ENCODE measurements around the gene KCNQ1. TPM values are rescaled to one million over a fixed set of nuclear protein-coding genes. Genes with fewer than 3 reads are reported as not detected.

Gene KCNQ1
- total RNA-seq (6.3 TPM), polyA plus RNA-seq (9.1 TPM)

DNA sequence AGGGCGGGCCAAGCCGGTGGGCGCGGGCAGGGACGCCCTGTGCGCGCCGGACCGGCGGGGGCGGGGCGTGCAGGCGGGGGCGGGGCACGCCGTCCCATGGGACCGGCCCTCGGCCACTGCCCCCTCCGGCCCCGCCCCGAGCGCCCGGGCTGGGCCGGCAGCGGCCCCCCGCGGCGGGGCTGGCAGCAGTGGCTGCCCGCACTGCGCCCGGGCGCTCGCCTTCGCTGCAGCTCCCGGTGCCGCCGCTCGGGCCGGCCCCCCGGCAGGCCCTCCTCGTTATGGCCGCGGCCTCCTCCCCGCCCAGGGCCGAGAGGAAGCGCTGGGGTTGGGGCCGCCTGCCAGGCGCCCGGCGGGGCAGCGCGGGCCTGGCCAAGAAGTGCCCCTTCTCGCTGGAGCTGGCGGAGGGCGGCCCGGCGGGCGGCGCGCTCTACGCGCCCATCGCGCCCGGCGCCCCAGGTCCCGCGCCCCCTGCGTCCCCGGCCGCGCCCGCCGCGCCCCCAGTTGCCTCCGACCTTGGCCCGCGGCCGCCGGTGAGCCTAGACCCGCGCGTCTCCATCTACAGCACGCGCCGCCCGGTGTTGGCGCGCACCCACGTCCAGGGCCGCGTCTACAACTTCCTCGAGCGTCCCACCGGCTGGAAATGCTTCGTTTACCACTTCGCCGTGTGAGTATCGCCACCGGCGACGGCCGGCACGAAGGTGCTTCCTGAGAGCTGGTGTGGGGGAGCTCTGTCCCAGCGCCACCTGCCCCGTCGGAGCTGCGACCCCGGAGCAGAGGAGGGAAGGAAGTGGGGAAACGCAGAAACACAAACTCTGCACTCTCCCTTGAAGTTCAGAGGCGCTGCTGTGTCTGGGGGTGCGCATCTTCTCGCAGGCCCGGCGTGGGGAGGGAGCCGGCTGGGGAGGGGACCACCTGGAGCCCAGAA, at the start of gene KCNQ1:
TSS of gene KCNQ1 (plus strand) at position 188 of the 925 bp plus-strand sequence. CDS start at position 279, 91 bp downstream.
- 3% methylated on average over 111 of the region's 116 CpGs for WGBS
- Histone ChIP-seq H3K4me3 (ENCODE audit: low read depth, low read length) (peak within 1 kb of the TSS; percentile 48), H3K4me1 (ENCODE audit: insufficient read depth) (no peaks in the 10 kb centered on the region), H3K36me3 (ENCODE audit: insufficient read depth) (no peaks in the 10 kb centered on the region), H3K27ac (ENCODE audit: low read depth) (no peak within 1 kb of the TSS)
- no peak for DNase-seq (ENCODE audit: extremely low spot score)

GRCh38 chr11:2395211-2395730, 49.5 kb upstream of the KCNQ1 start:
- DNase-seq (ENCODE audit: extremely low spot score), result no peak
- WGBS, result 87% methylated on average over 26 of the region's 26 CpGs
- no peak overlapping the region for H3K27ac ChIP-seq (ENCODE audit: low read depth)
- no peak overlapping the region for H3K4me3 ChIP-seq (ENCODE audit: low read depth, low read length)
- no peaks in the 10 kb centered on the region for H3K4me1 ChIP-seq (ENCODE audit: insufficient read depth)
- H3K36me3 ChIP-seq (ENCODE audit: insufficient read depth), result peaks cover 11% of the 10 kb centered on the region

DNA sequence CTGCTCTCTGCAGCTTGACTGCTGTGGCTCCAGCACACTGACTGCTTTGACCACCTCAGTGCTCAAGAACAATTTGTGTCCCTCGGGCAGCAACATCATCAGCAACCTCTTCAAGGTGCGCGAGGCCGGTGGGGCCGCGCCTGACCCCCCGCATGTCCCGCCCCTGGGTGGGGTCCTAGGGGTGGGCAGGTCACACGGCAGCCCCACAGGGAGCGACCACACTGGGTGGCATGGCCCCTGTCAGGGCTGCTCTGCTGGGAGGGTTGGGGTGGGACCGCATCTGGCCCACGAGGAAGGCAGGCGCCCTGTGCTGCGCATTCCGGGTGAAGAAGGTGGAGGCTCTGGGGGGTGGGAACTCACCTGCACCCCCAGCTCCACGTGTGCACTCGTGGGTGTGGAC, 49.0 kb upstream of the KCNQ1 start:
- H3K4me1 ChIP-seq (ENCODE audit: insufficient read depth), result no peaks in the 10 kb centered on the region
- H3K36me3 ChIP-seq (ENCODE audit: insufficient read depth), result peaks cover 11% of the 10 kb centered on the region
- H3K27ac ChIP-seq (ENCODE audit: low read depth), result no peak overlapping the region
- no peak overlapping the region for H3K4me3 ChIP-seq (ENCODE audit: low read depth, low read length)
- no peak for DNase-seq (ENCODE audit: extremely low spot score)
- 87% methylated on average over 17 of the region's 17 CpGs for WGBS

GRCh38 chr11:2396471-2396870, 48.3 kb upstream of the KCNQ1 start:
- peaks cover 11% of the 10 kb centered on the region for H3K36me3 ChIP-seq (ENCODE audit: insufficient read depth)
- WGBS, result 89% methylated on average over 26 of the region's 26 CpGs
- DNase-seq (ENCODE audit: extremely low spot score), result no peak
- no peak overlapping the region for H3K4me3 ChIP-seq (ENCODE audit: low read depth, low read length)
- no peaks in the 10 kb centered on the region for H3K4me1 ChIP-seq (ENCODE audit: insufficient read depth)
- H3K27ac ChIP-seq (ENCODE audit: low read depth), result no peak overlapping the region

- peaks cover 11% of the 10 kb centered on the region for H3K36me3 ChIP-seq (ENCODE audit: insufficient read depth)
- WGBS, result 87% methylated on average over 12 of the region's 12 CpGs
- H3K4me1 ChIP-seq (ENCODE audit: insufficient read depth), result peaks cover 2% of the 10 kb centered on the region
- no peak overlapping the region for H3K4me3 ChIP-seq (ENCODE audit: low read depth, low read length)
- no peak for DNase-seq (ENCODE audit: extremely low spot score)
- H3K27ac ChIP-seq (ENCODE audit: low read depth), result no peak overlapping the region
Observed at GRCh38 chr11:2397005-2397404, 47.8 kb upstream of the KCNQ1 start.

GRCh38 chr11:2398664-2399355, 46.0 kb upstream of the KCNQ1 start:
- peaks cover 11% of the 10 kb centered on the region for H3K36me3 ChIP-seq (ENCODE audit: insufficient read depth)
- 56% methylated on average over 7 of the region's 7 CpGs for WGBS
- peaks cover 4% of the 10 kb centered on the region for H3K4me1 ChIP-seq (ENCODE audit: insufficient read depth)
- DNase-seq (ENCODE audit: extremely low spot score), result no peak
- no peak overlapping the region for H3K27ac ChIP-seq (ENCODE audit: low read depth)
- H3K4me3 ChIP-seq (ENCODE audit: low read depth, low read length), result no peak overlapping the region

DNA sequence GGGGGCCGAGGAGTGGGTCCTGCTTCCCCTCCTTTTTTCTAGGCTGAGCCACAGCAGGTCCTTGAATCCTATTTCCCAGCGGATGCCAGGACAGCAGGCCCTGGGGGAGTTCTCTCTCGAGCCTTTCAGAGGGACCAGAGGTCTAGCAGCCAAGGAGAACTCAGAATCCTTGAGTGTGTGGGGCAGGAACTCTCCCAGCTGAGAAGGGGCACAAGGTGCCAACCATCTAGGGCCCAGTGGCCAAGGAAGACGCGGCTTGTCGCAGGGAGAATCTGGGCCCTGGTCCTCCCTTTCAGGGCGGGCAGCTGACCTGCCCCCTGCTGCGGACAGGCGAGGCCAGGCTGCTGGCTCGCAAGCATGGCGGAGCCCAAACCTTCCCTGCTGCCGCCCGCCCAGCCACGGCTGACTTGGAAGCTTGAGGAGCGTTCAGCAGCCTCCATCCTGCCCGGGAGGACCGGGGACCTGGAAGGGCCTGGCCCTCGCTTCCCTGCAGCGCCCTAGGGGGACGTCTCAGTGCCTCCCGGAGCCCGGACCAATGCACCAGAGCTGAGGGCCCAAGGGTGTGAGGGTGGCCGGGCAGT, 45.2 kb upstream of the KCNQ1 start:
- H3K36me3 ChIP-seq (ENCODE audit: insufficient read depth), result peaks cover 9% of the 10 kb centered on the region
- H3K4me1 ChIP-seq (ENCODE audit: insufficient read depth), result peaks cover 4% of the 10 kb centered on the region
- H3K27ac ChIP-seq (ENCODE audit: low read depth), result peak overlapping the region; percentile 98
- H3K4me3 ChIP-seq (ENCODE audit: low read depth, low read length), result peak overlapping the region; percentile 47
- no peak for DNase-seq (ENCODE audit: extremely low spot score)
- 8% methylated on average over 23 of the region's 23 CpGs for WGBS

- peak within 1 kb of the TSS; percentile 72 for H3K4me3 ChIP-seq (ENCODE audit: low read depth, low read length)
- H3K4me1 ChIP-seq (ENCODE audit: insufficient read depth), result peaks cover 4% of the 10 kb centered on the region
- H3K27ac ChIP-seq (ENCODE audit: low read depth), result peak within 1 kb of the TSS; percentile 98
- DNase-seq (ENCODE audit: extremely low spot score), result peak; percentile 100
- peaks cover 9% of the 10 kb centered on the region for H3K36me3 ChIP-seq (ENCODE audit: insufficient read depth)
- under 1% methylated on average over 66 of the region's 66 CpGs for WGBS
Observed at GRCh38 chr11:2400069-2400761, 44.6 kb upstream of the KCNQ1 start, which contains the start of gene TSSC4. Gene TSSC4, plus strand, starts transcription at chr11:2400750. Its CDS starts 1,884 bp downstream, at chr11:2402634.

- under 1% methylated on average over 55 of the region's 55 CpGs for WGBS
Observed at GRCh38 chr11:2400762-2401435, 43.9 kb upstream of the KCNQ1 start.

DNA sequence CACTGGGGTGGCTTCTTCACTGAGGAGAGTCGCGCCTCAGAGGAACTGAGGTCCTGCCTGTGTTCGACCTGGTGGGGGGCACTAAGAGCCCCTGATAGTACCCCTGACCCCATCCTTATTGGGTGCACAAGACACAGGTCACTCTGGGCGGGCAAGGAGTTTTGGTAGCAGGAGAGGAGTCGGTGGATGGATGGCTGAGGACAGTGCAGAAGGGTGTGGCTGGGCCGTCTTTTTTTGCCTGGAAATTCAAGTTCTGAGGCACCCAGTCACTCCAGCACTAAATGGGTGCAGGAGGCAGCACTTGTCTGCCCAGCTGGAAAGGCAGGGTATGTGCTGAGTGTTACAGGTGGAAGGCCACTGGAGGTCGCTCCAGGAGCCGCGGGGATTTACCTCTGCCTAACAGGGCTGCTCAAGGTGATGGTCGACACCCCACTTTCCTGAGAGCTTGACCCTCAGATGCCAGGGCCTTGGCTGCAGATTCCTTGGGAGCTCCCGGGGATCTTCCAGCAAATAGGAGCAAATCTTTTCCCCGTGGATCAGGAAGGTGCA, 43.3 kb upstream of the KCNQ1 start:
- no peak overlapping the region for H3K27ac ChIP-seq (ENCODE audit: low read depth)
- H3K4me3 ChIP-seq (ENCODE audit: low read depth, low read length), result peak overlapping the region; percentile 72
- H3K36me3 ChIP-seq (ENCODE audit: insufficient read depth), result no peaks in the 10 kb centered on the region
- no peak for DNase-seq (ENCODE audit: extremely low spot score)
- H3K4me1 ChIP-seq (ENCODE audit: insufficient read depth), result peaks cover 4% of the 10 kb centered on the region
- WGBS, result 37% methylated on average over 12 of the region's 12 CpGs

More at GRCh38 chr11:2400762-2401435, 43.9 kb upstream of the KCNQ1 start:
- Histone ChIP-seq H3K4me1 (ENCODE audit: insufficient read depth) (peaks cover 4% of the 10 kb centered on the region), H3K27ac (ENCODE audit: low read depth) (peak overlapping the region; percentile 64), H3K36me3 (ENCODE audit: insufficient read depth) (peaks cover 2% of the 10 kb centered on the region), H3K4me3 (ENCODE audit: low read depth, low read length) (peak overlapping the region; percentile 72)
- no peak for DNase-seq (ENCODE audit: extremely low spot score)

DNA sequence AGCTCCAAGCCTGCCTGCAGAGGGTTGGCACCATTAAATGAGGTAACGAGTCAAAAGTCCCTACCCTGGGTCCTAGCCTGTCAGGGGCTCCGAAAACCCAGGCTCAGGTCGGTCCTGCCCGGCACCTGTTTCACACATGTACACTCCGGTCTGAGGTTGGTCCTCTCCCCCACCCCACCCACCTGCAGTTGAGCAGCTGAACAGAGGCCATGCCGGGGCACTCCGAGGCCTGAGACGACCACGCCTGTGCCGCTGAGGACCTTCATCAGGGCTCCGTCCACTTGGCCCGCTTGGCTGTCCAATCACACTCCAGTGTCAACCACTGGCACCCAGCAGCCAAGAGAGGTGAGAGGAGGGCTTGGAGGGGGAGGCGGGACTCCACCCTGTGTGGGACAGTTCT, 42.7 kb upstream of the KCNQ1 start:
- no peak for DNase-seq (ENCODE audit: extremely low spot score)
- H3K4me1 ChIP-seq (ENCODE audit: insufficient read depth), result peaks cover 4% of the 10 kb centered on the region
- no peak overlapping the region for H3K4me3 ChIP-seq (ENCODE audit: low read depth, low read length)
- H3K36me3 ChIP-seq (ENCODE audit: insufficient read depth), result no peaks in the 10 kb centered on the region
- WGBS, result 90% methylated on average over 13 of the region's 13 CpGs
- H3K27ac ChIP-seq (ENCODE audit: low read depth), result no peak overlapping the region

DNA sequence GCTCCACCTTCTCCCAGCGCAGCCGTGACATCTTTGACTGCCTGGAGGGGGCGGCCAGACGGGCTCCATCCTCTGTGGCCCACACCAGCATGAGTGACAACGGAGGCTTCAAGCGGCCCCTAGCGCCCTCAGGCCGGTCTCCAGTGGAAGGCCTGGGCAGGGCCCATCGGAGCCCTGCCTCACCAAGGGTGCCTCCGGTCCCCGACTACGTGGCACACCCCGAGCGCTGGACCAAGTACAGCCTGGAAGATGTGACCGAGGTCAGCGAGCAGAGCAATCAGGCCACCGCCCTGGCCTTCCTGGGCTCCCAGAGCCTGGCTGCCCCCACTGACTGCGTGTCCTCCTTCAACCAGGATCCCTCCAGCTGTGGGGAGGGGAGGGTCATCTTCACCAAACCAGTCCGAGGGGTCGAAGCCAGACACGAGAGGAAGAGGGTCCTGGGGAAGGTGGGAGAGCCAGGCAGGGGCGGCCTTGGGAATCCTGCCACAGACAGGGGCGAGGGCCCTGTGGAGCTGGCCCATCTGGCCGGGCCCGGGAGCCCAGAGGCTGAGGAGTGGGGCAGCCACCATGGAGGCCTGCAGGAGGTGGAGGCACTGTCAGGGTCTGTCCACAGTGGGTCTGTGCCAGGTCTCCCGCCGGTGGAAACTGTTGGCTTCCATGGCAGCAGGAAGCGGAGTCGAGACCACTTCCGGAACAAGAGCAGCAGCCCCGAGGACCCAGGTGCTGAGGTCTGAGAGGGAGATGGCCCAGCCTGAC, 41.7 kb upstream of the KCNQ1 start:
- Histone ChIP-seq H3K36me3 (ENCODE audit: insufficient read depth) (no peaks in the 10 kb centered on the region), H3K4me3 (ENCODE audit: low read depth, low read length) (no peak overlapping the region), H3K4me1 (ENCODE audit: insufficient read depth) (peaks cover 4% of the 10 kb centered on the region), H3K27ac (ENCODE audit: low read depth) (no peak overlapping the region)
- DNase-seq (ENCODE audit: extremely low spot score), result no peak
- 88% methylated on average over 31 of the region's 31 CpGs for WGBS

Measured in urinary bladder (tissue), 4 donors.